ENCODE data around the gene GNG13.

GNG13 gene

DNA sequence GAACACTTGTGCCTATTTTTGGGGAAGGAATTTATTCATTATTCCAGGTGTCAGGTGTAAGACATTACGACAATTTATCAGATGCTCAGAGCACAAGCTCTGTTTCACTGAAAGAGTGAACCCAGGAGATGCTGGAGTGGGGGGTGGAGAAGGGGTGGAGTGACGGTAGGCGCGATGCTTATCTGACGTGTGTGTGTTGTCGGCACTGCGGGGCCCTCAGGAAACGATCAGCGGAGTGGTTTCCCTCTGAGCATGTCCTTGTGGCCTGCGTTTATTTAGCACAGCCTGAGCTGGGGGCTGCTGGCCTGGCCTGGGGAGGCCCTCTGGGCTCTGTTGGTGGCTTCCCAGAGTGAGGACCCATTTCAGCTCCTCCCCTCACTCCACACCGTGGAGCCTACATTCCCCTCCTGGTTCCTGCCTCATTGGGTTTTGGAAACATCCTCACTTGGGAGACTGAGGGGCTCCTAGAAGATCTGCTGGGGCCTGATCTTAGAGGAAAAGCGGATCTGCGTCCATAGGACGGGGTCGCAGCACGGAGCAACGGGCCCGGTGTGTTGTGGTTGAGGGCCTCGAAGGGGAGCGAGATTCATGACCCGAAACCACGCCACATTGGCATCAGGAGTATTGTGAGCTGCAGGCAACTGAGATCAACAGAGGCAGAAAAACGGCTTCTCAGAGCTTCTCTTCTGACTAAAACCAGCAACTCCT is 19.0 kb upstream of the GNG13 start:
- Histone ChIP-seq H3K36me3 (ENCODE audit: insufficient read depth, low read depth, low read length) (no peaks in the 10 kb centered on the region), H3K4me1 (ENCODE audit: insufficient read depth, low read length) (no peaks in the 10 kb centered on the region), H3K9me3 (ENCODE audit: insufficient read depth, low read depth, low read length) (no peaks in the 10 kb centered on the region), H3K4me3 (ENCODE audit: low read length) (no peak overlapping the region), H3K27ac (ENCODE audit: low read length) (no peak overlapping the region), H3K9ac (ENCODE audit: low read depth, low read length) (no peak overlapping the region), H3K27me3 (ENCODE audit: insufficient read depth, low read length) (no peaks in the 10 kb centered on the region)

DNA sequence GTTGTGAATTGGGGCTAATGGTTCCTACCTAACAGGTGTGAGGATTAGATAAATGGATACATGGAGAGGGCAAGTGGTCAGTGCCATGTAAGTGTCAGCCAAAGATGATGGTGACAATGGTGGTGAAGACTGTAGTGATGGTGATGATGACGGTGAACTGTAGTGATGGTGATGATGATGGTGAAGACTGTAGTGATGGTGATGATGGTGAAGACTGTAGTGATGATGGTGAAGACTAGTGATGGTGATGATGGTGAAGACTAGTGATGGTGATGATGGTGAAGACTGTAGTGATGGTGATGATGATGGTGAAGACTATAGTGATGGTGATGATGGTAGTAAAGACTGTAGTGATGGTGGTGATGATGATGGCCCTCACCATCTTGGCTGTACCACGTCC is 18.1 kb upstream of the GNG13 start:
- H3K36me3 ChIP-seq (ENCODE audit: insufficient read depth, low read depth, low read length), result no peaks in the 10 kb centered on the region
- no peaks in the 10 kb centered on the region for H3K9me3 ChIP-seq (ENCODE audit: insufficient read depth, low read depth, low read length)
- H3K27me3 ChIP-seq (ENCODE audit: insufficient read depth, low read length), result peaks cover 4% of the 10 kb centered on the region; the same call in 1 of the 2 replicates
- H3K4me1 ChIP-seq (ENCODE audit: insufficient read depth, low read length), result no peaks in the 10 kb centered on the region; the same call in 1 of the 2 replicates
- no peak overlapping the region for H3K4me3 ChIP-seq (ENCODE audit: low read length)
- no peak overlapping the region for H3K27ac ChIP-seq (ENCODE audit: low read length)
- H3K9ac ChIP-seq (ENCODE audit: low read depth, low read length), result no peak overlapping the region

DNA sequence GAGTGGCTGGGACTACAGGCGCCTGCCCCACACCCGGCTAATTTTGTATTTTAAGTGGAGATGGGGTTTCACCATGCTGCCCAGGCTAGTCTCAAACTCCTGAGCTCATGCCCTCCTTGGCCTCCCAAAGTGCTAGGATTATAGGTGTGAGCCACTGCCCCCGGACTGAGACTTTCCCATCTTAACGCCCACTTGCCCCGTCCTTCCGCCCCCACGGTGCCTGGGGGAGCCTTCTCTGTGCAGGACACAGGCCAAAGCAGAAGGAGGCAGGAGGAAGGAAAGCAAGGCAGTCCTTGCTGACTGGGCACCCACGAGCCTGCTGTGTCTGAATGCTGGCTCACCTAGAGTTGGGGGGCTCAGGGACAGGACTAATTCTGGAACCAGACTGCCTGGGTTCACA is 17.6 kb upstream of the GNG13 start:
- Histone ChIP-seq H3K9me3 (ENCODE audit: insufficient read depth, low read depth, low read length) (no peaks in the 10 kb centered on the region), H3K4me3 (ENCODE audit: low read length) (no peak overlapping the region), H3K9ac (ENCODE audit: low read depth, low read length) (no peak overlapping the region), H3K36me3 (ENCODE audit: insufficient read depth, low read depth, low read length) (no peaks in the 10 kb centered on the region), H3K27ac (ENCODE audit: low read length) (no peak overlapping the region), H3K4me1 (ENCODE audit: insufficient read depth, low read length) (no peaks in the 10 kb centered on the region; the same call in 1 of the 2 replicates), H3K27me3 (ENCODE audit: insufficient read depth, low read length) (peaks cover 8% of the 10 kb centered on the region)

DNA sequence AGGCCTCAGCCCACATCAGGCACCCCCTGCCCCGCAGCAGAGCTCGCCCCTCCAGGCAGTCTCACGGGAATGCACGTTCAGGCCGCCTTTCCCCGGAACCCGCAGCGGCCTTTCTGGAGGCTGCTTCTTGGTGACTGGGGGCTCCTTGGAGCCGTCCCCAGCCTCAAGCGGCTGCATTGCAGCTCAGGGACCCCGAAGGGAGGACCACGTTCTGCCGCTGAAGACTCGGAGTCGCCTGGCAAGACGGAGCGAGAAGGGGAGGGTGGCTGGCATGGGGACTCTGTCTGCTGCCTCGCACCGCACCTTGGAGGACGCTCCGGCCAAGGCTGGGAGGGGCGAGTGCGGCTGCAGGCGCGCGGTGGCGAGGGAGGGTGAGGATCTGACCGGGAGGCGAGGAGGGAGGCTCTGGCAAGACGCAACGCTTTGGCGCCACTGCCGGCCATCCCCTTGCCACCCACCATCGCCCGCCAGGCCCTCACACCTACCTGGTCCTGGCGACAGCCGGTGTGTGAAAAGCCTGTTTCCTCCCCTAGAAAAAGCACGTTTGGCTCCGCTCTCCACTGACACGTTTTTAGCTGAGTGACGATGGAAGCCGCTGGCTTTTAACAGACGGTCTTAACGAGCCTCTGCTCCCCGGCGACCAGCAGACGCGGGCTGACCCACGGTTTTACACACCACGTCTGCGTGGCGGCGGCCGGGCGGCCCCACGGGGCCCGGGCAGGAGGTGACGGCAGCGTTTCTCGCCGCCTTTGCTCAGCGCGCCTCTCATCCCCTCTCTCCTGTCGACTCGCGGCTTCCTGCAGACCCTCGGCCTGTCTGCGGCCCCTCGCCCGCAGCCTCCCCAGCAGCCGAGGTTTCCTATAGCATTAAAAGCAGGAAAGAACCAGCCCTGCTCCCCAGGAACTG is 16.7 kb upstream of the GNG13 start:
- no peaks in the 10 kb centered on the region for H3K9me3 ChIP-seq (ENCODE audit: insufficient read depth, low read depth, low read length)
- peaks cover 17% of the 10 kb centered on the region for H3K27me3 ChIP-seq (ENCODE audit: insufficient read depth, low read length)
- no peak overlapping the region for H3K9ac ChIP-seq (ENCODE audit: low read depth, low read length)
- H3K36me3 ChIP-seq (ENCODE audit: insufficient read depth, low read depth, low read length), result no peaks in the 10 kb centered on the region
- no peaks in the 10 kb centered on the region; the same call in 1 of the 2 replicates for H3K4me1 ChIP-seq (ENCODE audit: insufficient read depth, low read length)
- H3K4me3 ChIP-seq (ENCODE audit: low read length), result no peak overlapping the region
- no peak overlapping the region for H3K27ac ChIP-seq (ENCODE audit: low read length)

DNA sequence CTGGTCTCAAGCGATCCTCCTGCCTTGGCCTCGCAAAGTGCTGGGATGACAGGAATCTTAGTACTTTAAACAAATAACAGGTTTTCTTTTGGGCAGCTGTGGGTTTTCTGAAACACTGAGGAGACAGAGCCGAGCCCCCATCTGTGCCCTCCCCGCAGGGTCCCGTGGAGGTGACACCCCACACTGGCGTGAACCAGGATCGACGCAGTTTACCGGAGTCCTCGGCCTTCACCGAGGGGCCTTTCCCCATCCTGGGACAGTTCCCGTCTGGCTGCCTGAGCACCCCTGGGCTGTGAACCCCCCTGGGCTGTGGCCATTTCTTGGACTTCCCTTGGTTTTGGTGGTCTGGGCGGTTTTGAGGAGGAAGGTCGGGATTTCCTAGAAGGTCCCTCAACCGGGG is 15.3 kb upstream of the GNG13 start:
- Histone ChIP-seq H3K9me3 (ENCODE audit: insufficient read depth, low read depth, low read length) (no peaks in the 10 kb centered on the region), H3K27ac (ENCODE audit: low read length) (no peak overlapping the region), H3K4me1 (ENCODE audit: insufficient read depth, low read length) (no peaks in the 10 kb centered on the region; the same call in 1 of the 2 replicates), H3K9ac (ENCODE audit: low read depth, low read length) (no peak overlapping the region), H3K4me3 (ENCODE audit: low read length) (no peak overlapping the region), H3K27me3 (ENCODE audit: insufficient read depth, low read length) (peaks cover 21% of the 10 kb centered on the region), H3K36me3 (ENCODE audit: insufficient read depth, low read depth, low read length) (no peaks in the 10 kb centered on the region)

DNA sequence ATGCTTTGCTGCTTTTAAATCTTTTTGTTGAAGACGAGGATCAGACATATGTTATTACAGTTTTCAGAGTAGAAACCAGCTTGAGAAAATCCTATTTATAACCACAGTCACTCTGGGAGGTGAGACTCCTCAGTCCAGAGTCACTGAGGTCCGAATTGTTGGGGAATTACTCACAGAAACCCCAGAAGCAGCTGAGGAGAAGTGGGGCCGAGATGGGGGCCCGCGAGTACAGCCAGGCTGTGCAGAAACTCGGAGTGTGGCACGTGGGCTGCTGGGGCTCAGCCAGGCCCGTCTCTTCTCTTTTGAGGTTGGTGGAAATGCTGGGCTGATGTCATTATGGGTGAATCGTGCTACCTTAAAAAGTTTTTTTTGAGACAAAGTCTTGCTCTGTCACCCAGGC is 14.4 kb upstream of the GNG13 start:
- H3K4me3 ChIP-seq (ENCODE audit: low read length), result no peak overlapping the region
- H3K9ac ChIP-seq (ENCODE audit: low read depth, low read length), result no peak overlapping the region
- H3K9me3 ChIP-seq (ENCODE audit: insufficient read depth, low read depth, low read length), result no peaks in the 10 kb centered on the region
- H3K4me1 ChIP-seq (ENCODE audit: insufficient read depth, low read length), result no peaks in the 10 kb centered on the region; the same call in 1 of the 2 replicates
- H3K27me3 ChIP-seq (ENCODE audit: insufficient read depth, low read length), result peaks cover 21% of the 10 kb centered on the region
- H3K36me3 ChIP-seq (ENCODE audit: insufficient read depth, low read depth, low read length), result no peaks in the 10 kb centered on the region
- H3K27ac ChIP-seq (ENCODE audit: low read length), result no peak overlapping the region

DNA sequence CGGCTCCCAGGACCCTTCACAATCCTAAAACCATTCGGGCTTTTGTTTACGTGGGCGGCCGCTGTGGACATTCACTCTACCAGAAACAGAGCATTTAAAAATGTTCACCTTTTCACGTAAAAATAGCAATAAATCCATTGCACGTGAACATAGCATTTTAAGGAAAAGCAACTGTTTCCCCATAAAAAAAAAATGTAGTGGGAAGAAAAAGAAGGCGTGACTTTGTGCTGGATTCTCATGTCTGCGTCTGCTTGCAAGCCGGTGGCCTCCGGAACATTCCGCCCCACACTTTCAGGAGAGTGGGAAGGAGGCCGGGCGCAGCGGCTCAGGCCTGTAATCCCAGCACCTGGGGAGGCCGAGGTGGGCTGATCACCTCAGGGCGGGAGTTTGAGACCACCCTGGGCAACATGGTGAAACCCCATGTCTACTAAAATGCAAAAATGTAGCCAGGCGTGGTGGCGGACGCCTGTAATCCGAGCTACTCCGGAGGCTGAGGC is 13.4 kb upstream of the GNG13 start:
- Histone ChIP-seq H3K27me3 (ENCODE audit: insufficient read depth, low read length) (peaks cover 21% of the 10 kb centered on the region), H3K9me3 (ENCODE audit: insufficient read depth, low read depth, low read length) (no peaks in the 10 kb centered on the region), H3K9ac (ENCODE audit: low read depth, low read length) (no peak overlapping the region), H3K4me3 (ENCODE audit: low read length) (peak overlapping the region; percentile 56; the same call in 1 of the 2 replicates), H3K4me1 (ENCODE audit: insufficient read depth, low read length) (no peaks in the 10 kb centered on the region; the same call in 1 of the 2 replicates), H3K36me3 (ENCODE audit: insufficient read depth, low read depth, low read length) (no peaks in the 10 kb centered on the region), H3K27ac (ENCODE audit: low read length) (no peak overlapping the region)

DNA sequence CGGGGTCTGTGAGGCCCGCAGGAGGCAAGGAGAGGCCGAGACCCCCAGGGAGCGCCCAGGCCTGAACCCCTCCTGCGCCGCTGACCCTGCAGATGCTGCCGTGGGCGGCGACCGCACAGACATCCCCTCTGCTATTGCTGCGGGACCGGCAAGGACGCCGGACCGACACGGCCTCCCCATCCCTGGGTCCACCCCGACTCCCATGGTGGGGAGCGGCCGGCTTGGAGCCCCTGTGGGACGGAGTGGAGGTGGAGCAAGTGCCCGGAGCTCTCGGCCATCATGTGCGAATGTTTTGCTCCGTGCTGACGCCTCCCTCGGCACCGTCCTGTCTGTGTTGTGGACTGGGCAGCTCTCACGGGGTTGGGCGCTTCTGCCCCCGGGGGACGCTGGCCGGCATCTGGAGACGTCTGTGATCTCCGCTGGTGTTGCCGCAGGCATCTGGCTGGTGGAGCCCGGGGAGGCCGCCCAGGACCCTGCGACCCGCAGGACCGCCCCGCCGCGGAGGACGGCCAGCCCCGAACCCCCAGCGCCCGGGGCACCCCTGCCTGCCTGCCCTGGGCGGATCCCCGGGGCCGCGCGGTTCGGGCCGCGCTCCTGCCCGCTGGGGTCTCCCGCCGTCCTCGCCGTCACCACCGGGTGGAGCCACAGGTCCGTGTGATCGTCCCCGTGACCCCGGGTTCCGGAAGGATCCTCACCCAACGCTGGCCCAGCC is 12.8 kb upstream of the GNG13 start:
- H3K36me3 ChIP-seq (ENCODE audit: insufficient read depth, low read depth, low read length), result no peaks in the 10 kb centered on the region
- H3K4me1 ChIP-seq (ENCODE audit: insufficient read depth, low read length), result peaks cover 2% of the 10 kb centered on the region; the same call in 1 of the 2 replicates
- H3K4me3 ChIP-seq (ENCODE audit: low read length), result peak overlapping the region; percentile 56; the same call in 1 of the 2 replicates
- H3K27me3 ChIP-seq (ENCODE audit: insufficient read depth, low read length), result peaks cover 25% of the 10 kb centered on the region
- no peak overlapping the region for H3K27ac ChIP-seq (ENCODE audit: low read length)
- no peaks in the 10 kb centered on the region for H3K9me3 ChIP-seq (ENCODE audit: insufficient read depth, low read depth, low read length)
- H3K9ac ChIP-seq (ENCODE audit: low read depth, low read length), result no peak overlapping the region

DNA sequence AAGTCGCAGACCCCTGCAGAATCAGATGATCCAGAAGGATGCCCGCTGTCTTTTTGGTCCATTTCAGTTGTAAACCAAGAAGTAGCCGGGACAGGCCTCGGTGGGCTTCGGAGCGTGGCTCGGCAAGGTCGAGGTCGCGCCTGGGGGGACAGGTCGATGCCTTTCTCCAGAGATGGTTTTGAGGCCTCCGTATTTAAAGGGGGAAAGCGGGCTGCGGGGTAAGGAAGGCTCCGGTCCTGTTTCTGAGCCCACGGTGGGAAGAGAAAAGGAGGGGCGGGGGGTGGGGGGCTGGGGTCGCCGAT is 7.5 kb upstream of the GNG13 start:
- Histone ChIP-seq H3K9me3 (ENCODE audit: insufficient read depth, low read depth, low read length) (no peaks in the 10 kb centered on the region), H3K27me3 (ENCODE audit: insufficient read depth, low read length) (peaks cover 44% of the 10 kb centered on the region), H3K4me1 (ENCODE audit: insufficient read depth, low read length) (peaks cover 3% of the 10 kb centered on the region; the same call in 1 of the 2 replicates), H3K27ac (ENCODE audit: low read length) (no peak overlapping the region), H3K9ac (ENCODE audit: low read depth, low read length) (peak overlapping the region; percentile 83; the same call in 1 of the 2 replicates), H3K36me3 (ENCODE audit: insufficient read depth, low read depth, low read length) (no peaks in the 10 kb centered on the region), H3K4me3 (ENCODE audit: low read length) (peak overlapping the region; percentile 92)

DNA sequence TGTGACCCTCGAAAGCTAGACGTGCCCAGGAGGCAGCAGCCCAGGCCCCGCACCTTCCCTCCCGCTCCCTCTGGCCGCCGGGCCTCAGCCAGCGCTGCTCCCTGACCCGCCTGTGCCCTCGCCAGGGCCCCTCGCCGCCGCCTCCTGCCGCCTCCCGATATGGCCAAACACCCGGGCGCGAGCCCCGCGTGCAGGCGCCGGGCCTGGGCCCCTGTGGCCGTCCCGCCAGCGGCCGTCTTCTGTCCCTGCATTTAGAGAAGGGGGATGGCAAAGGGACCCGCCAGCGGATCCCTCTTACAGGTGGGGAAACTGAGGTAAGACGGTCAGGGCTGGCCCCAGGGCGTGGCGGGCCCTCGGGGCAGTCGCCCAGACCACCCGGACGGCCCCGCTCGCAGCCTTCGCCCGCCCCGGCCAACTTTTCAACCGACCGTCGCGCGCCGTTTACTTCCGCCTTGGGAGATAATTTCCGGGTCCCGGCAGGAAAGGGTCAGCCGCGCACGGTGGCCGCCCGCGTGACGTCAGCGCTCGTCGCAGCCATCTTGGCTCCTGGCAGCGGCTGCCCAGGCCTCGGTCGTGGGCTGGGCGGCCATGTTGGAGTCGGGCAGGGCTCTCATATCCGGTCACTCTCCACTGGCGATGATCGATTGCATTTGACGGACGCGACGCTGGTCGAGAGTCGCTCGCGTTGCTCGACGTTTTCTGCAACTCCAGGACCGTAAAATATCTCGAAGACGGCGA is 7.0 kb upstream of the GNG13 start:
- Histone ChIP-seq H3K27ac (ENCODE audit: low read length) (no peak overlapping the region), H3K36me3 (ENCODE audit: insufficient read depth, low read depth, low read length) (no peaks in the 10 kb centered on the region), H3K27me3 (ENCODE audit: insufficient read depth, low read length) (peaks cover 44% of the 10 kb centered on the region), H3K9ac (ENCODE audit: low read depth, low read length) (peak overlapping the region; percentile 83), H3K9me3 (ENCODE audit: insufficient read depth, low read depth, low read length) (no peaks in the 10 kb centered on the region), H3K4me1 (ENCODE audit: insufficient read depth, low read length) (peaks cover 3% of the 10 kb centered on the region; the same call in 1 of the 2 replicates), H3K4me3 (ENCODE audit: low read length) (peak overlapping the region; percentile 92)

DNA sequence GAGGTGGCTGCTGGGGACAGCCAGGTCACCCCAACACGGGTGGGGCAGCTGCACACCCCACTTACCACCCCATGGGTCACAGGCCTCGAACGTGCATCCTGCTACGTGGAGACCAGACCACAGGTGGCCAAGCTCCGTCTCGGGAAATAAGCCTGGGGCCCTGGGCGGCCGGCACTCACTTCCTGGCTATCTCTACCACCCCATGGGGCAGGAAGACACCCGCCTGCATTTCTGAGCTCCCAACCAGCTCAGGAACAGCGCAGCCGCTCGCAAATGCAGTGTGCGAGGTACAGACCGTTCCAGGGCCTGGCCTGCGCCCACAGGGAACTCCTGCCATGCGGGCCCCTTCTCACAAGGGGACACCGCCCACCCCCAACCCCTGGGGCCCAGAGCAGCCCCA is 4.9 kb upstream of the GNG13 start:
- Histone ChIP-seq H3K9ac (ENCODE audit: low read depth, low read length) (no peak overlapping the region), H3K4me3 (ENCODE audit: low read length) (no peak overlapping the region), H3K27me3 (ENCODE audit: insufficient read depth, low read length) (peaks cover 58% of the 10 kb centered on the region), H3K36me3 (ENCODE audit: insufficient read depth, low read depth, low read length) (no peaks in the 10 kb centered on the region), H3K4me1 (ENCODE audit: insufficient read depth, low read length) (peaks cover 3% of the 10 kb centered on the region; the same call in 1 of the 2 replicates), H3K27ac (ENCODE audit: low read length) (no peak overlapping the region), H3K9me3 (ENCODE audit: insufficient read depth, low read depth, low read length) (no peaks in the 10 kb centered on the region)
